Stimulated activated CD8-positive, alpha-beta memory T cell treated with anti-CD3 and anti-CD28 coated beads, Interleukin-15, amount 100 ng/mL, for 4 hours (primary cell): ENCODE results near the gene EIF2B5.
A peak's percentile ranks its signal among the peaks of the same experiment; 100 is the strongest.
"Not testable (repeated sequence)": the region's sequence is repeated elsewhere in the genome, so short reads cannot be mapped to it uniquely, and the experiment has no call there.

ENCODE experiments used
- DNase-seq, 2 donors: peaks; one replicate each; pipeline ENCODE4 v3.0.0-alpha.2; 2020; ENCODE audit warnings: low read depth in 2 of 2

Gene EIF2B5

GRCh38 chr3:184145751-184146270, 10.7 kb downstream of the EIF2B5 start:
- no peak for DNase-seq

- no peak for DNase-seq
These were observed 12.9 kb downstream of the EIF2B5 start for GRCh38 chr3:184148076-184148475.

- no peak for DNase-seq
These were observed 14.0 kb downstream of the EIF2B5 start for GRCh38 chr3:184149123-184149522.

GRCh38 chr3:184149770-184150169, 14.6 kb downstream of the EIF2B5 start:
- DNase-seq = not testable (repeated sequence)

- peak in 1 of 2 donors; percentile 31 for DNase-seq
These were observed 19.9 kb downstream of the EIF2B5 start, which contains the start of gene DVL3 for GRCh38 chr3:184154885-184155643. TSS of gene DVL3 (plus strand) at chr3:184155377. CDS start at chr3:184155636, 259 bp downstream.

GRCh38 chr3:184155644-184156521, 20.7 kb downstream of the EIF2B5 start:
- DNase-seq = no peak

GRCh38 chr3:184156522-184156955, 21.4 kb downstream of the EIF2B5 start:
- no peak for DNase-seq

- DNase-seq = no peak
These were observed 22.0 kb downstream of the EIF2B5 start for GRCh38 chr3:184157206-184157605.

GRCh38 chr3:184158404-184158803, 23.2 kb downstream of the EIF2B5 start:
- DNase-seq = no peak

GRCh38 chr3:184160456-184160855, 25.3 kb downstream of the EIF2B5 start:
- DNase-seq = no peak

GRCh38 chr3:184162571-184163070, 27.5 kb downstream of the EIF2B5 start:
- not testable (repeated sequence) for DNase-seq

- DNase-seq = no peak
These were observed 29.6 kb downstream of the EIF2B5 start for GRCh38 chr3:184164648-184165330.

GRCh38 chr3:184165543-184165942, 30.4 kb downstream of the EIF2B5 start:
- no peak for DNase-seq

- DNase-seq = no peak
These were observed 31.5 kb downstream of the EIF2B5 start for GRCh38 chr3:184166671-184167070.

- DNase-seq = no peak
These were observed 32.6 kb downstream of the EIF2B5 start for GRCh38 chr3:184167786-184168185.

- no peak for DNase-seq
These were observed 33.4 kb downstream of the EIF2B5 start for GRCh38 chr3:184168363-184169120.

- no peak for DNase-seq
These were observed 35.0 kb downstream of the EIF2B5 start for GRCh38 chr3:184169896-184170875.

GRCh38 chr3:184171562-184171961, 36.4 kb downstream of the EIF2B5 start:
- no peak for DNase-seq

GRCh38 chr3:184172681-184173373, 37.7 kb downstream of the EIF2B5 start:
- no peak for DNase-seq
